Keratinocyte (primary cell): ENCODE data around the gene ANO2.

Experiments
- EZH2 ChIP-seq: IDR thresholded peaks from one replicate; pipeline ENCODE4 v1.6.1; 2012; ENCODE audit warnings: inconsistent platforms, mild to moderate bottlenecking, low read length, moderate library complexity
- TF ChIP-seq, protein P1 (sequence below), 3 experiments: IDR thresholded peaks in 1 of 3; conservative IDR thresholded peaks in 1 of 3; optimal IDR thresholded peaks in 1 of 3; 2 replicates in 2 of 3; 3 replicates in 1 of 3; pipeline versions ENCODE3 to v1.5.1; 2011; ENCODE audit warnings: low read length in 3 of 3, mild to moderate bottlenecking in 3 of 3, moderate library complexity in 2 of 3, control low read depth in 1 of 3, inconsistent platforms in 1 of 3; ENCODE audit not compliant: insufficient read depth in 2 of 3; ENCODE audit errors: extremely low read depth in 1 of 3

DNA sequence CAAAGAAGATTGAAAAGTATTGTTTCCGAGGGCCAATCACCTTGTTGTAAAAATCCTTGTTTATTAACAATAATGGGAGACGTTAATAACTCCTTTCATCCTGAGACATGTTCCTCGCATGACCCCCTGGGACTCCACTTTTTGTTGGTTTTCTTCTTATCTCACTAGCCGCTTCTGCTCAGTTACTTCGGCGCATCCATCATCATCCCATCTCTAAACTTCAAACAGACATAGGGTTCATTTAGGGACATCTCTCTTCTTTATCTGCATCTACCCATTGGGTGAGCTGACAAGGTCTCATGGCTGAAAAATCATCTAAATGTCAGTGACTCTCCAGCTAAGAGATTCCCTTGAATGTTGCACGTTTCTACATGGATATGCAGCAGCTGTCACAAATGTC lies 252.2 kb downstream of the ANO2 start:
- TF ChIP-seq, protein P1, sequence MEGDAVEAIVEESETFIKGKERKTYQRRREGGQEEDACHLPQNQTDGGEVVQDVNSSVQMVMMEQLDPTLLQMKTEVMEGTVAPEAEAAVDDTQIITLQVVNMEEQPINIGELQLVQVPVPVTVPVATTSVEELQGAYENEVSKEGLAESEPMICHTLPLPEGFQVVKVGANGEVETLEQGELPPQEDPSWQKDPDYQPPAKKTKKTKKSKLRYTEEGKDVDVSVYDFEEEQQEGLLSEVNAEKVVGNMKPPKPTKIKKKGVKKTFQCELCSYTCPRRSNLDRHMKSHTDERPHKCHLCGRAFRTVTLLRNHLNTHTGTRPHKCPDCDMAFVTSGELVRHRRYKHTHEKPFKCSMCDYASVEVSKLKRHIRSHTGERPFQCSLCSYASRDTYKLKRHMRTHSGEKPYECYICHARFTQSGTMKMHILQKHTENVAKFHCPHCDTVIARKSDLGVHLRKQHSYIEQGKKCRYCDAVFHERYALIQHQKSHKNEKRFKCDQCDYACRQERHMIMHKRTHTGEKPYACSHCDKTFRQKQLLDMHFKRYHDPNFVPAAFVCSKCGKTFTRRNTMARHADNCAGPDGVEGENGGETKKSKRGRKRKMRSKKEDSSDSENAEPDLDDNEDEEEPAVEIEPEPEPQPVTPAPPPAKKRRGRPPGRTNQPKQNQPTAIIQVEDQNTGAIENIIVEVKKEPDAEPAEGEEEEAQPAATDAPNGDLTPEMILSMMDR (optimal IDR thresholded peaks at IDR 0.05 in 1 of 3, IDR thresholded peaks at IDR 0.05 in 1 of 3, conservative IDR thresholded peaks at IDR 0.05 in 1 of 3; ENCODE audit: extremely low read depth in 1 of 3, insufficient read depth in 2 of 3, low read length in 3 of 3): no peak
- TF ChIP-seq EZH2: no peak
